ENCODE results near the gene FOXI1.

DNA sequence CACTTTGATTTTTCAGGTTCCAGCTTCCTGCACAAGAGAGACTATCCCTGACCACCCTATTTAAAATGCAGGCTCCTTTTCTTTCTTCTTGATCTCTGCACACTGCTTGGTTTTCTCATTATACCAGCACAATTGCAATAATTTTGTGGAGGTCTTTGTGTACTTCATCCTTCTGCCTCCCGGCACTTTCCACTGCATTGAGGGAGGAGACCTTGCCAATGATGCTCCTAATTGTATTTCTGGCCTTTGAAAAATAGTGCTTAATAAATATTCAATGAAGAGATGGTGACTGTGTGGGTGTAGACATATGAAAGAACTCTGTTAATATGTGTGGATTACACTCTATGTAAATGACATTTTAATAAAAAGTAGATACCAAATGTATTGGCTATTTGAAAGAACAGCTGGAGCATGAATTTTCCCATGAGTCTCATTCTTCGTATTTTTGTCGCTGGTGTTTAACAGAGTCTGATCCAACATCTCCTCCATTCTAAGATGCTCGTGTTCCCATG lies 42.1 kb downstream of the FOXI1 start:
- no peak for TF ChIP-seq POLR2A (IDR thresholded peaks at IDR 0.05)
- TF ChIP-seq, protein P1, sequence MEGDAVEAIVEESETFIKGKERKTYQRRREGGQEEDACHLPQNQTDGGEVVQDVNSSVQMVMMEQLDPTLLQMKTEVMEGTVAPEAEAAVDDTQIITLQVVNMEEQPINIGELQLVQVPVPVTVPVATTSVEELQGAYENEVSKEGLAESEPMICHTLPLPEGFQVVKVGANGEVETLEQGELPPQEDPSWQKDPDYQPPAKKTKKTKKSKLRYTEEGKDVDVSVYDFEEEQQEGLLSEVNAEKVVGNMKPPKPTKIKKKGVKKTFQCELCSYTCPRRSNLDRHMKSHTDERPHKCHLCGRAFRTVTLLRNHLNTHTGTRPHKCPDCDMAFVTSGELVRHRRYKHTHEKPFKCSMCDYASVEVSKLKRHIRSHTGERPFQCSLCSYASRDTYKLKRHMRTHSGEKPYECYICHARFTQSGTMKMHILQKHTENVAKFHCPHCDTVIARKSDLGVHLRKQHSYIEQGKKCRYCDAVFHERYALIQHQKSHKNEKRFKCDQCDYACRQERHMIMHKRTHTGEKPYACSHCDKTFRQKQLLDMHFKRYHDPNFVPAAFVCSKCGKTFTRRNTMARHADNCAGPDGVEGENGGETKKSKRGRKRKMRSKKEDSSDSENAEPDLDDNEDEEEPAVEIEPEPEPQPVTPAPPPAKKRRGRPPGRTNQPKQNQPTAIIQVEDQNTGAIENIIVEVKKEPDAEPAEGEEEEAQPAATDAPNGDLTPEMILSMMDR (IDR thresholded peaks at IDR 0.05): no peak

All from body of pancreas (tissue), 4 donors.